NCI-H226 (cell line): ENCODE measurements around the gene PGLYRP3.

Experiments used
- DNase-seq: peaks from one replicate; pipeline ENCODE4 v3.0.0-alpha.2; 2015

The PGLYRP3 gene

GRCh38 chr1:153253693-153254092 is 59.1 kb downstream of the PGLYRP3 start:
- DNase-seq = no peak

- DNase-seq = no peak
Observed at GRCh38 chr1:153253076-153253475, 59.7 kb downstream of the PGLYRP3 start.

GRCh38 chr1:153251988-153252387 is 60.8 kb downstream of the PGLYRP3 start:
- DNase-seq = no peak

- no peak for DNase-seq
Observed at GRCh38 chr1:153251562-153251961, 61.2 kb downstream of the PGLYRP3 start.

- no peak for DNase-seq
Observed at GRCh38 chr1:153251087-153251486, 61.7 kb downstream of the PGLYRP3 start.

- DNase-seq = no peak
Observed at GRCh38 chr1:153250166-153250565, 62.6 kb downstream of the PGLYRP3 start.

GRCh38 chr1:153248176-153248879 is 64.4 kb downstream of the PGLYRP3 start:
- no peak for DNase-seq
